ENCODE measurements around the gene COL19A1.
A peak's percentile ranks its signal among the peaks of the same experiment; 100 is the strongest.

Gene COL19A1

DNA sequence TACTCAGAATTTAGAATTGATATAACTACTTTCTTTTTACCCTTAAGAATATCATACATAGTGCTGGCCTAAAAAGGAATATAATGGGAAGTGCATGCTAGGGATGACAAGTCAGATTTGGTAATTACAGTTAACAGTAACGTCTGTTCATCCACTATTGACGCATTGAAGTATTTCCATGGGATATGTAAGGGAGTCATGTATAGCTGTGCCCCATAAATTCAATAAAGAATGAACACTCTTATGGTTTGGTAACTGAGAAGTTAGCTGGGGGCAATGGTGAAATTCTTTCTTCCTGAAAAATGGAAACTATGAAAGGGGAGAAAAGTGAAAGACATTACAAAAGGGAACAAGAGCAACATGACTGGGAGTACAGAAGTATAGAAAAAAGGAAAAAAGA is 2.6 kb upstream of the COL19A1 start:
- no peak overlapping the region for H3K9ac ChIP-seq (ENCODE audit: low read depth in 1 of 2, low read length in 2 of 2)
- H3K9me3 ChIP-seq (ENCODE audit: control insufficient read depth in 1 of 2, low read length in 2 of 2), result no peaks in the 10 kb centered on the region
- H3K27ac ChIP-seq (ENCODE audit: low read depth, low read length), result no peak overlapping the region
- H3K4me3 ChIP-seq (ENCODE audit: low read depth in 1 of 2, low read length in 2 of 2), result no peak overlapping the region
- peaks cover 0 to 10% of the 10 kb centered on the region in 2 donors for H3K4me1 ChIP-seq (ENCODE audit: control insufficient read depth in 1 of 2, insufficient read depth in 2 of 2, low read length in 2 of 2)
- peaks cover 22 to 27% of the 10 kb centered on the region in 2 donors for H3K27me3 ChIP-seq (ENCODE audit: control insufficient read depth in 1 of 2, insufficient read depth in 2 of 2, low read length in 2 of 2)
- no peaks in the 10 kb centered on the region for H3K36me3 ChIP-seq (ENCODE audit: control insufficient read depth in 1 of 2, insufficient read depth in 2 of 2, low read length in 2 of 2)

DNA sequence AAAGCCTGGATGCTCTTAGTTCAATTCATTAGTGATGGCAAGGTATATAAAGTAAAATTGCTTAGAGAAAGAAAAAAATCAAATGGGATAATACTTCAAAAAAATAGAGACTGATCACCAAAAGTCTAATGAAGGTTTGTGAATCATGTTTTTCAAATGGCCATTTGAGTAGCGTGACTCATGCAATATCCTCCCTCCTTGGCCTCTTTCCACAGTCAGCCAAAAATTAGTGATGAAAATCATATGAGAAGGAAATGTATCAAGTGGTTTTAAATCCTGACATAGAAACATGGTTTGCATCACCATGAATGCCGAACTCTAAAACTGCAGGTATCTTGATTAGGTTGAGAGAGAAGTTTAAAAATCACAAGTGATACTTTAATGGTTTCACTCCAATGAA is 1.2 kb upstream of the COL19A1 start:
- Histone ChIP-seq H3K27ac (ENCODE audit: low read depth, low read length) (no peak overlapping the region), H3K9ac (ENCODE audit: low read depth in 1 of 2, low read length in 2 of 2) (no peak overlapping the region), H3K4me1 (ENCODE audit: control insufficient read depth in 1 of 2, insufficient read depth in 2 of 2, low read length in 2 of 2) (peaks cover 0 to 10% of the 10 kb centered on the region in 2 donors), H3K4me3 (ENCODE audit: low read depth in 1 of 2, low read length in 2 of 2) (no peak overlapping the region), H3K9me3 (ENCODE audit: control insufficient read depth in 1 of 2, low read length in 2 of 2) (no peaks in the 10 kb centered on the region), H3K36me3 (ENCODE audit: control insufficient read depth in 1 of 2, insufficient read depth in 2 of 2, low read length in 2 of 2) (no peaks in the 10 kb centered on the region), H3K27me3 (ENCODE audit: control insufficient read depth in 1 of 2, insufficient read depth in 2 of 2, low read length in 2 of 2) (peaks cover 22 to 37% of the 10 kb centered on the region in 2 donors)

DNA sequence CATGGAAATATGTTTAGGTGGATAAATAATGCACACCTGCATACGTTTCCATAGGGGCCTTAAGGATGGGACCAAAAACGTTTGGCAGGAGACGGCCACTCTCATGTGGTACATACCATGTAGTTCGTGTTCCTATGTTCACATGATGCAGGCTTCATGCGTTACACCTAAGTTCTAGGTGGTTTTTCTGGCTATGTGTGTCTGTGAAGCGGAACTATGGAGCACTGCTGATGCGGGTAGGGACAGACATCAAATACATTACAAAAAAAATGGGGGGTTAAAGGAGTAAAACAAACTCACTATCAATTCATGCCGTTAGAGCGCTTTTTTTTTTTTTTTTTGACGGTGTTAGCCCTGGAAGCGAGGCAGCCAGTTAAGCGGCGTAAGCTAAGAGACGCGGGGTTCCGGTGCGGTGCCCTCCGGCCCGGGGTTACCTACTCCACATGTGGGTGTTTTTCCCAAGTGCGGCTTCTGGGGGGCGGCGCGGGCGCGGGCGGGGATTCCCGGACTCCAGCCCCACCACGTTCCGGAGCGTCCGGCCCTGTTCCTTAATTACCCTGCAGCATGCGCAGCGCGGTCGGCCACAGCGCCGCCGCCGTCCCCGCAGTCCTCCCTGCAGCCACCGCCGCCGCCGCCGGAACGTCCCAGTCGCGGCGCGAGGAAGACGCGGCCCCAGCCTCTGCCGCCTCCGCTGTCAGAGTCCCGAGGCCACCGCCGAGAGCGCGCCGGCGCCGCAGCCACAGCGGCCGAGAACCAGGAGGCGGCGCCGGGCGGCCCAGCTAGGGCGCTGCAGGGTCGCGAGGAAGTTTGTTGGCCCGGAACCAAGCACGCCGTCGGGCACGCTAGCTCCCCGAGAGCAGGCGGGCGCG is 648 bp downstream of the COL19A1 start:
- Histone ChIP-seq H3K27ac (ENCODE audit: low read depth, low read length) (no peak overlapping the region), H3K27me3 (ENCODE audit: control insufficient read depth in 1 of 2, insufficient read depth in 2 of 2, low read length in 2 of 2) (peaks cover 22 to 39% of the 10 kb centered on the region in 2 donors), H3K9ac (ENCODE audit: low read depth in 1 of 2, low read length in 2 of 2) (peak overlapping the region in 1 of 2 donors; percentile 41)

DNA sequence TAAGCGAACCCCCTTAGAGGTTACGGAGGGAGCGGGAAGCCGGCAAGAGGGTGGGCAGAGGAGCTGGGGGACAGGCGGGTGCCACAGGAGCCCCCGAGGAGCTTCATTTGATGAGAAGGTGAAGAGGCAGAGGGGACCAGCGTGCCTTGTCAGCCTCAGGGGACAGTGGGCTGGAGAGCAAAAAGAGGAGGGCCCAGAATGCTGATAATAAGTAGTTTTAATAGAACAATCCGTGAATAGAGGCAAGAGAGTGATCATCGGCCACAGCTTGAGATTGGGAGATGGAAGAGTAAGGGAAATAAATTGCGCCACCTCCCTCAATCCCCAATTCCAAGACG is 1.3 kb downstream of the COL19A1 start:
- Histone ChIP-seq H3K9me3 (ENCODE audit: control insufficient read depth in 1 of 2, low read length in 2 of 2) (no peaks in the 10 kb centered on the region), H3K4me1 (ENCODE audit: control insufficient read depth in 1 of 2, insufficient read depth in 2 of 2, low read length in 2 of 2) (peaks cover 0 to 10% of the 10 kb centered on the region in 2 donors), H3K27ac (ENCODE audit: low read depth, low read length) (no peak overlapping the region), H3K9ac (ENCODE audit: low read depth in 1 of 2, low read length in 2 of 2) (peak overlapping the region; percentile 9 to 41), H3K36me3 (ENCODE audit: control insufficient read depth in 1 of 2, insufficient read depth in 2 of 2, low read length in 2 of 2) (no peaks in the 10 kb centered on the region), H3K27me3 (ENCODE audit: control insufficient read depth in 1 of 2, insufficient read depth in 2 of 2, low read length in 2 of 2) (peaks cover 22 to 39% of the 10 kb centered on the region in 2 donors), H3K4me3 (ENCODE audit: low read depth in 1 of 2, low read length in 2 of 2) (peak overlapping the region; percentile 66)

More for the DNA sequence above, 648 bp downstream of the COL19A1 start:
- H3K4me1 ChIP-seq (ENCODE audit: control insufficient read depth in 1 of 2, insufficient read depth in 2 of 2, low read length in 2 of 2), result peaks cover 0 to 10% of the 10 kb centered on the region in 2 donors
- no peaks in the 10 kb centered on the region for H3K36me3 ChIP-seq (ENCODE audit: control insufficient read depth in 1 of 2, insufficient read depth in 2 of 2, low read length in 2 of 2)
- peak overlapping the region; percentile 66 to 69 for H3K4me3 ChIP-seq (ENCODE audit: low read depth in 1 of 2, low read length in 2 of 2)
- no peaks in the 10 kb centered on the region for H3K9me3 ChIP-seq (ENCODE audit: control insufficient read depth in 1 of 2, low read length in 2 of 2)

DNA sequence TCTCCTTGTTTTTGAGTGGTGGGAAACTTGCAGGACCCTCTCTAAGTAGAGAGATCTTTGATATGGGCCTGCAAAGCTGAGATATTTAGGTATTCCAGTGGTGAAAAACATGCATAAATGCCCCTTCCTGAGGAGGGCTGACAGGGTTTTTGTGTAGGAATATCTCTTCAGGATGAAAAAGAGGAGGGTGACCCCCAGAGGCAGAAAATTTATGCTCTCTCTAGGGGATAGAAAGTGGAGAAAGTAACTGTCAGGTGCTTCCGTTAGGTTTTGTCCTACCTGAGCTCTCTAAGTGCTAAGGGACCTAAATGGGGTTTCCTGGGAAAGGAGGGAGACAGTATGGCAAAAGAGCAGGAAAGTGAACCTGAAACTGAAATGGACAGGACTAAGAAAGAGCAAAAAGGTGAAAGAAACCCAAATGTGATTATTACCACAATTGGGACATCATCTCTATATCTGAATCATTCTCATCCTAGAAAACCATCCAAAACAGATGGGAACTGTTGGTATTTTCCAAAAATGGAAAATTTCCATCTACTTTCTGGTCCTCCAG is 2.0 kb downstream of the COL19A1 start:
- Histone ChIP-seq H3K4me1 (ENCODE audit: control insufficient read depth in 1 of 2, insufficient read depth in 2 of 2, low read length in 2 of 2) (peaks cover 0 to 10% of the 10 kb centered on the region in 2 donors), H3K27ac (ENCODE audit: low read depth, low read length) (no peak overlapping the region), H3K36me3 (ENCODE audit: control insufficient read depth in 1 of 2, insufficient read depth in 2 of 2, low read length in 2 of 2) (no peaks in the 10 kb centered on the region), H3K27me3 (ENCODE audit: control insufficient read depth in 1 of 2, insufficient read depth in 2 of 2, low read length in 2 of 2) (peaks cover 22 to 39% of the 10 kb centered on the region in 2 donors), H3K4me3 (ENCODE audit: low read depth in 1 of 2, low read length in 2 of 2) (no peak overlapping the region), H3K9me3 (ENCODE audit: control insufficient read depth in 1 of 2, low read length in 2 of 2) (no peaks in the 10 kb centered on the region), H3K9ac (ENCODE audit: low read depth in 1 of 2, low read length in 2 of 2) (no peak overlapping the region)

DNA sequence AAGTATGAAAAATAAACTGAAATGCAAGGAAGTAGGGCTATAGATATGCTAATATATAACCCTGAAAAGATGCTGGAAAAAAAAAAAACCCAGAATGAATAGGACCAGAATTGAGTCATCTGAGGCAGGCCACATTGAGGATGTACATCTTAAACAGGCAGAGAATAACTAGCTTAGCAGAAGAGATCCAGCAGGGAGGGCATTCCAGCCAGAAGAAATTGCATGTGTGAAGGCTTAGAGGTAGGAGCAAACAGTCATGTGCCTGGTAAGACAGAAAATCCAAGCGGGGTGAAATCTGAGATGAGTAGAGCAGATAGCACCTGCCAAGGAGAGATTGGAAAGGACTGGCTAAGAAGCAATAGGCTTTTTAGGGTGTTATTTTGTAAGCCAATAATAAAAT is 2.6 kb downstream of the COL19A1 start:
- H3K36me3 ChIP-seq (ENCODE audit: control insufficient read depth in 1 of 2, insufficient read depth in 2 of 2, low read length in 2 of 2), result no peaks in the 10 kb centered on the region
- no peak overlapping the region for H3K4me3 ChIP-seq (ENCODE audit: low read depth in 1 of 2, low read length in 2 of 2)
- peaks cover 0 to 10% of the 10 kb centered on the region in 2 donors for H3K4me1 ChIP-seq (ENCODE audit: control insufficient read depth in 1 of 2, insufficient read depth in 2 of 2, low read length in 2 of 2)
- H3K9me3 ChIP-seq (ENCODE audit: control insufficient read depth in 1 of 2, low read length in 2 of 2), result no peaks in the 10 kb centered on the region
- H3K27me3 ChIP-seq (ENCODE audit: control insufficient read depth in 1 of 2, insufficient read depth in 2 of 2, low read length in 2 of 2), result peaks cover 22 to 39% of the 10 kb centered on the region in 2 donors
- H3K9ac ChIP-seq (ENCODE audit: low read depth in 1 of 2, low read length in 2 of 2), result no peak overlapping the region
- H3K27ac ChIP-seq (ENCODE audit: low read depth, low read length), result no peak overlapping the region

DNA sequence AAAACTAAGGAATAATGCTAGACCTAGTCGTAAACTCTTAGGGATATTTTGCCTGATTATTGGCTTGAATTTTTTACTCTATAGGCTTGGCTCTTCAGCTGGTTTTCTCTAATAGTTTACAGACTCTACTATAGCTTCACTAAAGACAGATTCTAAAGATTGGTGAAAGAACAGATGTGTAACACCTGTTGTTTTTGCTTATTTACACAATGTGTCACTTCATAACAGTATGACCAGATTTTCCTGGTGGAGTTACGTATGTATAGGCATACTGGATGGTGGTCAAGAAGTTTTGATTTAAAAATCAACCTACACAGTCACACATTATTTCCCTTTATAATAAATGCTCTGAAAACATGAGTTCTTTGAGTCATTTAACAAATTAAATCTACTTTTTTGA is 4.8 kb downstream of the COL19A1 start:
- no peaks in the 10 kb centered on the region for H3K9me3 ChIP-seq (ENCODE audit: control insufficient read depth in 1 of 2, low read length in 2 of 2)
- no peak overlapping the region for H3K4me3 ChIP-seq (ENCODE audit: low read depth in 1 of 2, low read length in 2 of 2)
- no peak overlapping the region for H3K27ac ChIP-seq (ENCODE audit: low read depth, low read length)
- peaks cover 18 to 34% of the 10 kb centered on the region in 2 donors for H3K27me3 ChIP-seq (ENCODE audit: control insufficient read depth in 1 of 2, insufficient read depth in 2 of 2, low read length in 2 of 2)
- H3K4me1 ChIP-seq (ENCODE audit: control insufficient read depth in 1 of 2, insufficient read depth in 2 of 2, low read length in 2 of 2), result peaks cover 0 to 10% of the 10 kb centered on the region in 2 donors
- H3K36me3 ChIP-seq (ENCODE audit: control insufficient read depth in 1 of 2, insufficient read depth in 2 of 2, low read length in 2 of 2), result no peaks in the 10 kb centered on the region
- no peak overlapping the region for H3K9ac ChIP-seq (ENCODE audit: low read depth in 1 of 2, low read length in 2 of 2)

DNA sequence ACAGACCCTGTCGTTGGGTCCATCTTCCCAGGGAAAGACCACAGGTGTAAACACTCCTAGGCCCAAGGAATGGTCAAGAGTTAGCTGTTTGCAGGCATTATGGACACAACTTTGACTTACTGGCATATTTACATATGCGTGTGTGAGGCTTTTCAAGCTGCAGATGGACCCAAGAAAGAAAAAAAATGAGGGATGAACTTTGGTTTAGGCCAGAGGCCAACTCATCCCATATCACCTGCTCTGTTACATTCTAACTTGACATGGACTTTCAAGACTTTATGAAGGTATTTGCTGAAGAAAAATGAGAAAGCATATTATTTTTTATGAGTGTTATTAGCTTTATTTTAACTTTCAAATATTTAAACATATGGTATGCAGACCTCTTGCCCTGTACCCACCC is 6.9 kb downstream of the COL19A1 start:
- Histone ChIP-seq H3K36me3 (ENCODE audit: control insufficient read depth in 1 of 2, insufficient read depth in 2 of 2, low read length in 2 of 2) (no peaks in the 10 kb centered on the region), H3K9ac (ENCODE audit: low read depth in 1 of 2, low read length in 2 of 2) (no peak overlapping the region), H3K4me1 (ENCODE audit: control insufficient read depth in 1 of 2, insufficient read depth in 2 of 2, low read length in 2 of 2) (no peaks in the 10 kb centered on the region), H3K4me3 (ENCODE audit: low read depth in 1 of 2, low read length in 2 of 2) (no peak overlapping the region), H3K9me3 (ENCODE audit: control insufficient read depth in 1 of 2, low read length in 2 of 2) (no peaks in the 10 kb centered on the region), H3K27me3 (ENCODE audit: control insufficient read depth in 1 of 2, insufficient read depth in 2 of 2, low read length in 2 of 2) (peaks cover 2 to 17% of the 10 kb centered on the region in 2 donors), H3K27ac (ENCODE audit: low read depth, low read length) (no peak overlapping the region)

DNA sequence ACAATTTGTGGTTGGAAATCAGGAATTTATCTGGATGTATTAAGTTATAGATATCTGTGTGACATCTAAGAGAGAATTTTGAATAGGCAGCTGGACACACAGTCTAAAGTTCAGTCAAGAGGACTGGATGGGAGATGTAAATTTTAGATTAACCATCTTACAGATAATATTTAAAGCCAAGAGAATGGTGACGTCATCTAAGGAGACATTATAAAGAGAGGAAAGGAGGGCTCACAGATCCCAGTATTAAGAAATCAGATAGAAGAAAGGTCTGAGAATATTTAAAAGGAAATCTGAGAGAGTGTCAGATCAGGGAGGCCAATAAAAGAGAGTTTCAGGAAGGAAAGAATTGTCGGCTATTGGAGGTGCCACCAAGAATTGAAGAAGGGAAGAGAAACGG is 9.4 kb downstream of the COL19A1 start:
- Histone ChIP-seq H3K9ac (ENCODE audit: low read depth in 1 of 2, low read length in 2 of 2) (no peak overlapping the region), H3K27ac (ENCODE audit: low read depth, low read length) (no peak overlapping the region), H3K4me1 (ENCODE audit: control insufficient read depth in 1 of 2, insufficient read depth in 2 of 2, low read length in 2 of 2) (no peaks in the 10 kb centered on the region), H3K27me3 (ENCODE audit: control insufficient read depth in 1 of 2, insufficient read depth in 2 of 2, low read length in 2 of 2) (no peaks in the 10 kb centered on the region), H3K36me3 (ENCODE audit: control insufficient read depth in 1 of 2, insufficient read depth in 2 of 2, low read length in 2 of 2) (no peaks in the 10 kb centered on the region), H3K9me3 (ENCODE audit: control insufficient read depth in 1 of 2, low read length in 2 of 2) (no peaks in the 10 kb centered on the region), H3K4me3 (ENCODE audit: low read depth in 1 of 2, low read length in 2 of 2) (no peak overlapping the region)

DNA sequence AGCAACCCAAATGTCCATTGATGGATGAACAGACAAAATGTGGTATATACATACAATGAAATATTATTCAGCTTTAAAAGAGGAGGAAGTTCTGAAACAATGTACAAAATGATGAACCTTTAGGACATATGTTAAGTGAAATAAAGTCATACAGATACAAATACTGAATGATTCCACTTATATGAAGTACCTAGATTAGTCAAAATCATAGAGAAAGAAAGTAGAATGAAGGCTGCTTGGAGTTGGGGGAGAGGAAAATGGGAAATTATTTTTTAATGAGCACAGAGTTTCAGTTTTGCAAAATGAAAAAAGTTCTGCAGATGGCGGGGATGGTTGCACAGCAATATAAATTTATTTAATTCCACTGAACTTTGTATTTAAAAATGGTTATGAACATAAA is 12.4 kb downstream of the COL19A1 start:
- Histone ChIP-seq H3K4me3 (ENCODE audit: low read depth in 1 of 2, low read length in 2 of 2) (no peak overlapping the region), H3K27me3 (ENCODE audit: control insufficient read depth in 1 of 2, insufficient read depth in 2 of 2, low read length in 2 of 2) (no peaks in the 10 kb centered on the region), H3K9me3 (ENCODE audit: control insufficient read depth in 1 of 2, low read length in 2 of 2) (no peaks in the 10 kb centered on the region), H3K9ac (ENCODE audit: low read depth in 1 of 2, low read length in 2 of 2) (no peak overlapping the region), H3K36me3 (ENCODE audit: control insufficient read depth in 1 of 2, insufficient read depth in 2 of 2, low read length in 2 of 2) (no peaks in the 10 kb centered on the region), H3K27ac (ENCODE audit: low read depth, low read length) (no peak overlapping the region), H3K4me1 (ENCODE audit: control insufficient read depth in 1 of 2, insufficient read depth in 2 of 2, low read length in 2 of 2) (no peaks in the 10 kb centered on the region)

All from duodenal mucosa (tissue), 2 donors.